ENCODE data around the gene ARHGEF26.

- TF ChIP-seq CTCF (IDR thresholded peaks at IDR 0.05) (no peak), POLR2A (IDR thresholded peaks at IDR 0.05) (no peak)
Measured at GRCh38 chr3:154123906-154124305, 2.7 kb downstream of the ARHGEF26 start.

Data from body of pancreas (tissue), 4 donors.